ENCODE results near the gene NPY. TPM values are rescaled to one million over a fixed set of nuclear protein-coding genes. Genes with fewer than 3 reads are reported as not detected.

The NPY gene
- total and polyA plus RNA-seq, 2 of the 8 experiments (the other 6 are each of a cell fraction or from before 2014, with no cell fraction given) = 1.2 to 1.7 TPM

- DNase-seq (ENCODE audit: low read depth in 1 of 2, low spot score in 2 of 2) (no peak), FAIRE-seq (no peak)
- Histone ChIP-seq H3K4me3 (ENCODE audit: extremely low read depth in 1 of 4, insufficient read depth in 2 of 4, low read depth in 3 of 4, low read length in 4 of 4) (no peak overlapping the region), H2BK15ac (ENCODE audit: low read length) (no peak overlapping the region), H4K91ac (replicated peaks; ENCODE audit: insufficient read length, low read length) (no peak overlapping the region), H4K8ac (ENCODE audit: extremely low read depth, insufficient read depth, low read length) (no peak overlapping the region), H3K27me3 (replicated peaks in 1 of 4; ENCODE audit: control insufficient read depth in 3 of 4, extremely low read depth in 1 of 4, insufficient read depth in 3 of 4, low read length in 3 of 4) (no peaks in the 10 kb centered on the region), H2BK5ac (ENCODE audit: low read depth, low read length) (no peak overlapping the region), H2BK20ac (ENCODE audit: low read length) (no peak overlapping the region), H3K9ac (replicated peaks in 1 of 4; ENCODE audit: extremely low read depth in 1 of 4, low read depth in 3 of 4, low read length in 3 of 4) (no peak overlapping the region), H3K4ac (replicated peaks; ENCODE audit: insufficient read length, low read depth, low read length) (no peak overlapping the region), H3K79me2 (ENCODE audit: control insufficient read depth in 1 of 2, insufficient read depth in 2 of 2, low read length in 2 of 2) (no peaks in the 10 kb centered on the region), H3K4me2 (ENCODE audit: insufficient read depth in 1 of 2, low read depth in 2 of 2, low read length in 2 of 2) (no peak overlapping the region), H3K23ac (ENCODE audit: insufficient read length) (no peak overlapping the region), H3K4me1 (replicated peaks in 1 of 4; ENCODE audit: control insufficient read depth in 3 of 4, insufficient read depth in 4 of 4, low read length in 3 of 4) (no peaks in the 10 kb centered on the region), H3K79me1 (ENCODE audit: low read depth, low read length) (no peaks in the 10 kb centered on the region), H3K18ac (ENCODE audit: extremely low read depth, low read length) (no peak overlapping the region), H2AFZ (ENCODE audit: low read length) (no peak overlapping the region), H2BK12ac (ENCODE audit: low read depth, low read length) (no peak overlapping the region; the same call in 1 of the 2 replicates), H3K56ac (replicated peaks; ENCODE audit: insufficient read length, low read depth, low read length) (no peak overlapping the region), H3K27ac (ENCODE audit: low read depth, low read length) (no peak overlapping the region), H4K20me1 (replicated peaks in 1 of 2; ENCODE audit: control insufficient read depth in 1 of 2, insufficient read depth in 2 of 2, low read length in 2 of 2) (no peaks in the 10 kb centered on the region), H2AK5ac (ENCODE audit: low read depth, low read length) (no peak overlapping the region), H3K9me3 (ENCODE audit: insufficient read depth in 2 of 2, low read depth in 1 of 2, low read length in 1 of 2) (no peaks in the 10 kb centered on the region), H3K14ac (ENCODE audit: insufficient read length) (no peak overlapping the region), H4K5ac (ENCODE audit: insufficient read length, low read depth, low read length) (no peak overlapping the region), H3K36me3 (ENCODE audit: control insufficient read depth in 2 of 4, insufficient read depth in 4 of 4, low read length in 3 of 4) (no peaks in the 10 kb centered on the region), H3K23me2 (ENCODE audit: low read depth, low read length) (no peaks in the 10 kb centered on the region), H2BK120ac (replicated peaks; ENCODE audit: low read depth, low read length) (no peak overlapping the region)
- ChIA-PET CTCF (ENCODE audit: partially characterized antibody) (interaction anchor here (0.6 to 2.0 kb wide), 4 partner anchors 10 to 611 kb away, joined by 3 to 6 read pairs (median 4); no protein-coding TSS in a partner anchor), POLR2A (ENCODE audit: partially characterized antibody) (no interaction called here)
- WGBS, 2 experiments (ENCODE audit: extremely low coverage in 1 of 2, insufficient coverage in 1 of 2, insufficient read length in 1 of 2, insufficient replicate concordance in 2 of 2, low coverage in 1 of 2, low lambda C conversion rate in 2 of 2, missing lambda C conversion rate in 1 of 2) = 89% methylated on average over 4 of the region's 4 CpGs; no CpG with 5 or more reads in 1 of the 2 experiments
- TF ChIP-seq GTF2F1 (IDR thresholded peaks at IDR 0.05; ENCODE audit: borderline replicate concordance, low read depth, low read length) = no peak
Measured at GRCh38 chr7:24299192-24299591, 15.2 kb downstream of the NPY start.

All from H1 (cell line).